ENCODE measurements around the gene TWNK. TPM values are rescaled to one million over a fixed set of nuclear protein-coding genes. Genes with fewer than 3 reads are reported as not detected.
A peak's percentile ranks its signal among the peaks of the same experiment; 100 is the strongest.

TWNK gene
- total and polyA plus RNA-seq, 9 of the 15 experiments (the other 6 are each of a cell fraction or from before 2014, with no cell fraction given): 11.6 to 34.7 (median 17.4) TPM

DNA sequence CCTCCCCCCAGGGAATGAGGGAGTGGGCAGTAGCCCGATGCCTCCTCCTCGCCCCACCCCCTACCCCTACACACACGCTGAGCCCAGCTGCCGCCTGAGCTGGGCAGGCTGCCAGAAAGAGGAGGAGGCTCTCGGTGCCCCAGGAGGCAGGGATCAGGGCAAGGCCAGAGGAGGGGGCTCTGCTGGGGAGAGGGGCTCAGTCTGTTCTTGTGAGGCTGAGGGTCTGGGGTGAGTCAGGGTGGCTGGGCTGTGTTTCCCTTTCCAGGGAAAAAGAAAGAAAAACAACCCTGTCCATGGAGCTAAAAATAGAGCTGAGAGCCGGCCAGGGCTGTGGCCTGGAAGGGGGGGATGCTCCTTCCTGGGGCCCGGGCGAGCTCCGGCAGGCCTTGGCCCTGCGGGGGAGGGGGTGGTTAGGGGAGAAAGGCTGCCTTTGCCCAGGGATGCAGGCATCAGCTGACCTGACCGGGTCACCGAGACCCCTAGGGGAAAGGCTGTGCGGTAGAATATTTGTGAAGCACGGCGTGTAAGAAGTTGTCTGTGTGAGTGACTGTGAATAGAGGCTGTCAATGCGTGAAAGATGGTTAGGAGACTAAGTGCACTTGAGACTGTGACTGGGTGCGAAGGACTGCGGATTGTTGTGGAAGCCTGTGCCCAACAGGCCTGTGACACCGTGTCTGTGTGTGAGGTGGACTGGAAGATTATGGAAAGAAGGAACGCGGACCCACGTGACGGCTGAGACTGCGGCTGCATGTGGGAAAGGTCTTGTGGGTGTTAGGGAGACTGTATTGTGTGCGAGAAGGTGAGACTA lies 11.0 kb downstream of the TWNK start (continued):
- TF ChIP-seq, protein P1, sequence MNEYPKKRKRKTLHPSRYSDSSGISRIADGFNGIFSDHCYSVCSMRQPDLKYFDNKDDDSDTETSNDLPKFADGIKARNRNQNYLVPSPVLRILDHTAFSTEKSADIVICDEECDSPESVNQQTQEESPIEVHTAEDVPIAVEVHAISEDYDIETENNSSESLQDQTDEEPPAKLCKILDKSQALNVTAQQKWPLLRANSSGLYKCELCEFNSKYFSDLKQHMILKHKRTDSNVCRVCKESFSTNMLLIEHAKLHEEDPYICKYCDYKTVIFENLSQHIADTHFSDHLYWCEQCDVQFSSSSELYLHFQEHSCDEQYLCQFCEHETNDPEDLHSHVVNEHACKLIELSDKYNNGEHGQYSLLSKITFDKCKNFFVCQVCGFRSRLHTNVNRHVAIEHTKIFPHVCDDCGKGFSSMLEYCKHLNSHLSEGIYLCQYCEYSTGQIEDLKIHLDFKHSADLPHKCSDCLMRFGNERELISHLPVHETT (CRISPR knock-in tag; conservative IDR thresholded peaks at IDR 0.05 in 1 of 2, IDR thresholded peaks at IDR 0.05 in 1 of 2): no peak
- TF ChIP-seq ZNF174 (CRISPR knock-in tag; IDR thresholded peaks at IDR 0.05): no peak
- TF ChIP-seq, protein P2, sequence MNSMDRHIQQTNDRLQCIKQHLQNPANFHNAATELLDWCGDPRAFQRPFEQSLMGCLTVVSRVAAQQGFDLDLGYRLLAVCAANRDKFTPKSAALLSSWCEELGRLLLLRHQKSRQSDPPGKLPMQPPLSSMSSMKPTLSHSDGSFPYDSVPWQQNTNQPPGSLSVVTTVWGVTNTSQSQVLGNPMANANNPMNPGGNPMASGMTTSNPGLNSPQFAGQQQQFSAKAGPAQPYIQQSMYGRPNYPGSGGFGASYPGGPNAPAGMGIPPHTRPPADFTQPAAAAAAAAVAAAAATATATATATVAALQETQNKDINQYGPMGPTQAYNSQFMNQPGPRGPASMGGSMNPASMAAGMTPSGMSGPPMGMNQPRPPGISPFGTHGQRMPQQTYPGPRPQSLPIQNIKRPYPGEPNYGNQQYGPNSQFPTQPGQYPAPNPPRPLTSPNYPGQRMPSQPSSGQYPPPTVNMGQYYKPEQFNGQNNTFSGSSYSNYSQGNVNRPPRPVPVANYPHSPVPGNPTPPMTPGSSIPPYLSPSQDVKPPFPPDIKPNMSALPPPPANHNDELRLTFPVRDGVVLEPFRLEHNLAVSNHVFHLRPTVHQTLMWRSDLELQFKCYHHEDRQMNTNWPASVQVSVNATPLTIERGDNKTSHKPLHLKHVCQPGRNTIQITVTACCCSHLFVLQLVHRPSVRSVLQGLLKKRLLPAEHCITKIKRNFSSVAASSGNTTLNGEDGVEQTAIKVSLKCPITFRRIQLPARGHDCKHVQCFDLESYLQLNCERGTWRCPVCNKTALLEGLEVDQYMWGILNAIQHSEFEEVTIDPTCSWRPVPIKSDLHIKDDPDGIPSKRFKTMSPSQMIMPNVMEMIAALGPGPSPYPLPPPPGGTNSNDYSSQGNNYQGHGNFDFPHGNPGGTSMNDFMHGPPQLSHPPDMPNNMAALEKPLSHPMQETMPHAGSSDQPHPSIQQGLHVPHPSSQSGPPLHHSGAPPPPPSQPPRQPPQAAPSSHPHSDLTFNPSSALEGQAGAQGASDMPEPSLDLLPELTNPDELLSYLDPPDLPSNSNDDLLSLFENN (IDR thresholded peaks at IDR 0.05; ENCODE audit: low read depth in 2 of 2, low read length in 2 of 2): no peak
- TF ChIP-seq RBM22 (IDR thresholded peaks at IDR 0.05; ENCODE audit: low read depth, low read length, poor library complexity, severe bottlenecking): no peak
- 0 out of 2 replicates have a peak, but pooled peaks have one; percentile 66 for TF ChIP-seq MYNN (IDR thresholded peaks at IDR 0.05)
- no peak for TF ChIP-seq MYNN (CRISPR knock-in tag; IDR thresholded peaks at IDR 0.05)
- TF ChIP-seq MIER1 (IDR thresholded peaks at IDR 0.05; ENCODE audit: low read depth): no peak
- TF ChIP-seq, protein P3, sequence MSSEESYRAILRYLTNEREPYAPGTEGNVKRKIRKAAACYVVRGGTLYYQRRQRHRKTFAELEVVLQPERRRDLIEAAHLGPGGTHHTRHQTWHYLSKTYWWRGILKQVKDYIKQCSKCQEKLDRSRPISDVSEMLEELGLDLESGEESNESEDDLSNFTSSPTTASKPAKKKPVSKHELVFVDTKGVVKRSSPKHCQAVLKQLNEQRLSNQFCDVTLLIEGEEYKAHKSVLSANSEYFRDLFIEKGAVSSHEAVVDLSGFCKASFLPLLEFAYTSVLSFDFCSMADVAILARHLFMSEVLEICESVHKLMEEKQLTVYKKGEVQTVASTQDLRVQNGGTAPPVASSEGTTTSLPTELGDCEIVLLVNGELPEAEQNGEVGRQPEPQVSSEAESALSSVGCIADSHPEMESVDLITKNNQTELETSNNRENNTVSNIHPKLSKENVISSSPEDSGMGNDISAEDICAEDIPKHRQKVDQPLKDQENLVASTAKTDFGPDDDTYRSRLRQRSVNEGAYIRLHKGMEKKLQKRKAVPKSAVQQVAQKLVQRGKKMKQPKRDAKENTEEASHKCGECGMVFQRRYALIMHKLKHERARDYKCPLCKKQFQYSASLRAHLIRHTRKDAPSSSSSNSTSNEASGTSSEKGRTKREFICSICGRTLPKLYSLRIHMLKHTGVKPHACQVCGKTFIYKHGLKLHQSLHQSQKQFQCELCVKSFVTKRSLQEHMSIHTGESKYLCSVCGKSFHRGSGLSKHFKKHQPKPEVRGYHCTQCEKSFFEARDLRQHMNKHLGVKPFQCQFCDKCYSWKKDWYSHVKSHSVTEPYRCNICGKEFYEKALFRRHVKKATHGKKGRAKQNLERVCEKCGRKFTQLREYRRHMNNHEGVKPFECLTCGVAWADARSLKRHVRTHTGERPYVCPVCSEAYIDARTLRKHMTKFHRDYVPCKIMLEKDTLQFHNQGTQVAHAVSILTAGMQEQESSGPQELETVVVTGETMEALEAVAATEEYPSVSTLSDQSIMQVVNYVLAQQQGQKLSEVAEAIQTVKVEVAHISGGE (CRISPR knock-in tag; IDR thresholded peaks at IDR 0.05): 0 out of 6 replicates have a peak, but pooled peaks of 1 of the 3 experiments have one; percentile 29
- no peak for TF ChIP-seq LCOR (CRISPR knock-in tag; IDR thresholded peaks at IDR 0.05)
- no peak for TF ChIP-seq BCL6 (CRISPR knock-in tag; IDR thresholded peaks at IDR 0.05)
- TF ChIP-seq, protein P4, sequence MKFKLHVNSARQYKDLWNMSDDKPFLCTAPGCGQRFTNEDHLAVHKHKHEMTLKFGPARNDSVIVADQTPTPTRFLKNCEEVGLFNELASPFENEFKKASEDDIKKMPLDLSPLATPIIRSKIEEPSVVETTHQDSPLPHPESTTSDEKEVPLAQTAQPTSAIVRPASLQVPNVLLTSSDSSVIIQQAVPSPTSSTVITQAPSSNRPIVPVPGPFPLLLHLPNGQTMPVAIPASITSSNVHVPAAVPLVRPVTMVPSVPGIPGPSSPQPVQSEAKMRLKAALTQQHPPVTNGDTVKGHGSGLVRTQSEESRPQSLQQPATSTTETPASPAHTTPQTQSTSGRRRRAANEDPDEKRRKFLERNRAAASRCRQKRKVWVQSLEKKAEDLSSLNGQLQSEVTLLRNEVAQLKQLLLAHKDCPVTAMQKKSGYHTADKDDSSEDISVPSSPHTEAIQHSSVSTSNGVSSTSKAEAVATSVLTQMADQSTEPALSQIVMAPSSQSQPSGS (CRISPR knock-in tag; IDR thresholded peaks at IDR 0.05): no peak
- TF ChIP-seq C11orf30 (IDR thresholded peaks at IDR 0.05; ENCODE audit: low read depth): no peak
- TF ChIP-seq, protein P5, sequence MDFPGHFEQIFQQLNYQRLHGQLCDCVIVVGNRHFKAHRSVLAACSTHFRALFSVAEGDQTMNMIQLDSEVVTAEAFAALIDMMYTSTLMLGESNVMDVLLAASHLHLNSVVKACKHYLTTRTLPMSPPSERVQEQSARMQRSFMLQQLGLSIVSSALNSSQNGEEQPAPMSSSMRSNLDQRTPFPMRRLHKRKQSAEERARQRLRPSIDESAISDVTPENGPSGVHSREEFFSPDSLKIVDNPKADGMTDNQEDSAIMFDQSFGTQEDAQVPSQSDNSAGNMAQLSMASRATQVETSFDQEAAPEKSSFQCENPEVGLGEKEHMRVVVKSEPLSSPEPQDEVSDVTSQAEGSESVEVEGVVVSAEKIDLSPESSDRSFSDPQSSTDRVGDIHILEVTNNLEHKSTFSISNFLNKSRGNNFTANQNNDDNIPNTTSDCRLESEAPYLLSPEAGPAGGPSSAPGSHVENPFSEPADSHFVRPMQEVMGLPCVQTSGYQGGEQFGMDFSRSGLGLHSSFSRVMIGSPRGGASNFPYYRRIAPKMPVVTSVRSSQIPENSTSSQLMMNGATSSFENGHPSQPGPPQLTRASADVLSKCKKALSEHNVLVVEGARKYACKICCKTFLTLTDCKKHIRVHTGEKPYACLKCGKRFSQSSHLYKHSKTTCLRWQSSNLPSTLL (IDR thresholded peaks at IDR 0.05): 0 out of 2 replicates have a peak, but pooled peaks have one; percentile 39

All from K562 (cell line).